Heart left ventricle (tissue), 16 donors: ENCODE data around the gene RFX2. TPM values are rescaled to one million over a fixed set of nuclear protein-coding genes. Genes with fewer than 3 reads are reported as not detected.

Source experiments
- ATAC-seq, 4 donors: fragments of 200-7000 bp; cut with Tn5 transposase; one replicate each; pipeline ENCODE4 v1.9.1; 2020 to 2022; ENCODE audit warnings: moderate library complexity in 4 of 4, mild to moderate bottlenecking in 3 of 4, moderate number of reproducible peaks in 1 of 4
- DNase-seq, 5 donors: peaks; one replicate each; pipeline ENCODE4 v3.0.0-alpha.2; 2020
- H3K27ac ChIP-seq, 12 donors: fragments of 200-600 bp; sonication (generic) in 4 of 12; one replicate each; pipeline versions ENCODE4 v1.5.0 to v1.8.0; 2016 to 2022; ENCODE audit warnings: mild to moderate bottlenecking in 2 of 12
- H3K27me3 ChIP-seq, 9 donors: fragments of 200-600 bp; sonication (generic) in 2 of 9; one replicate each; pipeline versions ENCODE4 v1.5.1 to v1.8.0; 2016 to 2022; ENCODE audit warnings: mild to moderate bottlenecking in 3 of 9
- H3K36me3 ChIP-seq, 9 donors: fragments of 200-600 bp; sonication (generic) in 2 of 9; one replicate each; pipeline versions ENCODE4 v1.5.0 to v1.8.0; 2018 to 2022; ENCODE audit warnings: mild to moderate bottlenecking in 2 of 9
- H3K4me1 ChIP-seq, 12 donors: fragments of 200-600 bp; sonication (generic) in 4 of 12; one replicate each; pipeline versions ENCODE4 v1.5.0 to v1.8.0; 2016 to 2022; ENCODE audit warnings: mild to moderate bottlenecking in 3 of 12
- H3K4me3 ChIP-seq, 12 donors: fragments of 200-600 bp; sonication (generic) in 4 of 12; one replicate each; pipeline versions ENCODE4 v1.5.0 to v1.8.0; 2017 to 2022; ENCODE audit warnings: mild to moderate bottlenecking in 9 of 12, moderate library complexity in 4 of 12
- H3K9me3 ChIP-seq, 12 donors: fragments of 200-600 bp; sonication (generic) in 4 of 12; one replicate each; pipeline versions ENCODE4 v1.5.0 to v1.8.0; 2016 to 2022; ENCODE audit warnings: mild to moderate bottlenecking in 1 of 12
- CTCF ChIP-seq, 12 donors: fragments of 200-600 bp; sonication (generic) in 4 of 12; IDR thresholded peaks; one replicate each; pipeline versions ENCODE4 v1.5.0 to v1.8.0; 2018 to 2022; ENCODE audit warnings: antibody characterized with exemption in 12 of 12, mild to moderate bottlenecking in 5 of 12
- POLR2A ChIP-seq, 2 donors: fragments of 450-650 bp; IDR thresholded peaks; one replicate each; pipeline ENCODE4 v1.6.1; 2017; ENCODE audit warnings: antibody characterized with exemption in 2 of 2, mild to moderate bottlenecking in 2 of 2, moderate library complexity in 2 of 2
- WGBS, 4 donors: extraction: QIAGEN DNeasy Blood & Tissue Kit in 2 of 4; methylation state at CpG; one replicate each; pipeline versions ENCODE4 v1.1.5 to v1.1.7; 2013 to 2018; 5-methylcytosine and 5-hydroxymethylcytosine counted together
- intact Hi-C, 10 donors: fragments of 100-400 bp; cut with DNase I; formaldehyde crosslinking; loops; one replicate each; pipeline versions ENCODE4 v1.11.1 to v1.14.2; 2022
- polyA plus RNA-seq, 2 donors: library from polyadenylated mRNA; stranded (reverse); fragments of 200-250 nt; gene quantifications; one replicate each; pipeline ENCODE4 v1.2.3, GENCODE V29; 2013
- total RNA-seq, 9 donors: library from RNA; depleted of rRNA in 2 of 9; stranded (reverse); fragments of >200 nt in 2 of 9; fragmentation: NEBNext Ultra II Directional in 3 of 9; extraction: Animal tissue kit (Norgen Biotek cat#: 25700) in 3 of 9; gene quantifications; one replicate each; pipeline versions ENCODE4 v1.1.0 to v1.2.4, GENCODE V29; 2016 to 2023
- donor health status: ischemic (EF 13 %, LVEDD 7.1; RV severe dilation, severe dysfunction).
- donor health status: healthy with polysubstance abuse.
- donor health status: DM: no; HTN: yes; CAD: no.
- donor health status: DM: no; HTN: no; CAD: no.
- donor health status: ischemic (EF 25% LVEDD 6.9; RV normal size, moderate dysfunction).
- donor health status: ischemic (EF 25% LVEDD 5.7; RV mildly dilated, moderate dysfunction).
- donor health status: healthy.
- donor health status: DM: yes; HTN: yes; CAD: no.
- donor health status: ischemic (EF 35%, LVEDD 5.7; RV mildly dilated, moderate dysfunction).
- donor health status: nonischemic (EF 11% LVEDD 7.7; RV severe dilation, severe dysfunction).
- donor health status: DM: yes; HTN: yes; CAD: no.
- donor health status: PGD.
- donor health status: ischemic (EF 29% LVEDD 5.4; RV normal size, mild dysfunction).
- donor health status: nonischemic (EF 23%, LVEDD 6.1; RV moderate dilation, normal function).

RFX2 gene
- total and polyA plus RNA-seq, 11 donors: 2.8 to 20.0 (median 5.9) TPM

- peak in 1 of 5 donors; percentile 46 for DNase-seq
- WGBS, 4 donors: 35 to 40% (median 38%) methylated on average over 18 of the region's 18 CpGs
- Histone ChIP-seq H3K27ac (peak overlapping the region in 11 of 12 donors; percentile 21 to 77 (median 51)), H3K36me3 (peaks cover 0 to 27% (median 4%) of the 10 kb centered on the region in 9 donors), H3K27me3 (no peaks in the 10 kb centered on the region), H3K4me1 (peaks cover 8 to 91% (median 63%) of the 10 kb centered on the region in 12 donors), H3K4me3 (peak overlapping the region in 3 of 12 donors; percentile 3 to 13 (median 6)), H3K9me3 (no peaks in the 10 kb centered on the region)
- intact Hi-C loops: loop anchor here in 1 of 10 donors (10.0 kb wide), 1 partner anchor 164 kb away; the partner anchor contains the start of gene NRTN
- peak; percentile 2 to 31 (median 20) for ATAC-seq
- TF ChIP-seq POLR2A (IDR thresholded peaks at IDR 0.05): no peak
- no peak for TF ChIP-seq CTCF (IDR thresholded peaks at IDR 0.05)
Observed at GRCh38 chr19:5968431-5969373, 141.6 kb downstream of the RFX2 start.

DNA sequence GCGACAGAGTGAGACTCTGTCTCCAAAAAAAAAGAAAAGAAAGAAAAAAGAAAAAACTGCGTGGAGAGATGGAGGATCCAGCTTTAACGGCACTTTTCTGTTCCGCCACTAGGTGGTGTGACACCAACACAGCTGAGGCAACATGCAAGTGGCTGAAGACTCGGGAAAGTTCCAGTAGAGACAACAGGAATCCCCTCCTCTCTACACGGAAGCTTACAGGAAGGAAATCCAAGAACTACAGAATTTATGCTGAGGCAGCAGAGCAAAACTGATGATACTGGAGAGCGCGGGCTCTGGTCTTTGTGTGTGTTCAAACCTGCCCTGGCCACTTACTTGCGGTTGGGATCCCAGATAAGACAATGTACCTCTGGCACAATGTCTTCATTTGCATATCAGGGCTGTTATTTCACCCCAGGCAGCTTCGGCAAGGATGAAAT, 142.3 kb downstream of the RFX2 start:
- H3K4me1 ChIP-seq: peaks cover 8 to 93% (median 68%) of the 10 kb centered on the region in 12 donors
- DNase-seq (peak in 3 of 5 donors; percentile 65 to 69 (median 68)), ATAC-seq (peak; percentile 44 to 77 (median 52))
- peak overlapping the region in 3 of 12 donors; percentile 3 to 13 (median 6) for H3K4me3 ChIP-seq
- peaks cover 0 to 20% (median 0%) of the 10 kb centered on the region in 9 donors for H3K36me3 ChIP-seq
- TF ChIP-seq POLR2A (IDR thresholded peaks at IDR 0.05): no peak
- TF ChIP-seq CTCF (IDR thresholded peaks at IDR 0.05): peak; percentile 85 to 97 (median 92)
- peak overlapping the region in 11 of 12 donors; percentile 21 to 77 (median 51) for H3K27ac ChIP-seq
- no peaks in the 10 kb centered on the region for H3K9me3 ChIP-seq
- no peaks in the 10 kb centered on the region for H3K27me3 ChIP-seq
- intact Hi-C loops: loop anchor here in 1 of 10 donors (10.0 kb wide), 1 partner anchor 163 kb away; the partner anchor contains the start of gene NRTN
- WGBS, 4 donors: 3 to 7% (median 5%) methylated on average over 10 of the region's 10 CpGs

GRCh38 chr19:5967571-5967970, 142.7 kb downstream of the RFX2 start:
- Histone ChIP-seq H3K4me3 (no peak overlapping the region), H3K4me1 (peaks cover 13 to 93% (median 71%) of the 10 kb centered on the region in 12 donors), H3K27me3 (no peaks in the 10 kb centered on the region), H3K36me3 (peaks cover 0 to 20% (median 0%) of the 10 kb centered on the region in 9 donors), H3K9me3 (no peaks in the 10 kb centered on the region), H3K27ac (peak overlapping the region in 8 of 12 donors; percentile 27 to 77 (median 72))
- peak in 1 of 5 donors; percentile 18 for DNase-seq
- TF ChIP-seq CTCF (IDR thresholded peaks at IDR 0.05) (no peak), POLR2A (IDR thresholded peaks at IDR 0.05) (no peak)
- no peak for ATAC-seq
- intact Hi-C loops: loop anchor here in 1 of 10 donors (10.0 kb wide), 1 partner anchor 163 kb away; the partner anchor contains the start of gene NRTN
- 50 to 51% (median 50%) methylated on average over 7 of the region's 7 CpGs for WGBS, 4 donors
